ENCODE measurements around the gene TMEM109. TPM values are rescaled to one million over a fixed set of nuclear protein-coding genes. Genes with fewer than 3 reads are reported as not detected.

The TMEM109 gene
- polyA plus RNA-seq, 1 experiment = 70.0 TPM

GRCh38 chr11:60951904-60952741 is 38.2 kb downstream of the TMEM109 start, which contains the start of gene SLC15A3:
Gene SLC15A3 (minus strand): TSS chr11:60952176. CDS start chr11:60951551, 625 bp downstream.
- CTCF ChIA-PET = no interaction called here
- Histone ChIP-seq H3K36me3 (ENCODE audit: control insufficient read depth, insufficient read depth, low read length) (no peaks in the 10 kb centered on the region), H3K4me3 (ENCODE audit: low read depth, low read length) (peak within 1 kb of the TSS; percentile 45), H3K27me3 (ENCODE audit: control insufficient read depth, insufficient read depth, low read length) (peaks cover 1% of the 10 kb centered on the region; the same call in 1 of the 2 replicates)
- POLR2A ChIA-PET = no interaction called here
- TF ChIP-seq, protein P1, sequence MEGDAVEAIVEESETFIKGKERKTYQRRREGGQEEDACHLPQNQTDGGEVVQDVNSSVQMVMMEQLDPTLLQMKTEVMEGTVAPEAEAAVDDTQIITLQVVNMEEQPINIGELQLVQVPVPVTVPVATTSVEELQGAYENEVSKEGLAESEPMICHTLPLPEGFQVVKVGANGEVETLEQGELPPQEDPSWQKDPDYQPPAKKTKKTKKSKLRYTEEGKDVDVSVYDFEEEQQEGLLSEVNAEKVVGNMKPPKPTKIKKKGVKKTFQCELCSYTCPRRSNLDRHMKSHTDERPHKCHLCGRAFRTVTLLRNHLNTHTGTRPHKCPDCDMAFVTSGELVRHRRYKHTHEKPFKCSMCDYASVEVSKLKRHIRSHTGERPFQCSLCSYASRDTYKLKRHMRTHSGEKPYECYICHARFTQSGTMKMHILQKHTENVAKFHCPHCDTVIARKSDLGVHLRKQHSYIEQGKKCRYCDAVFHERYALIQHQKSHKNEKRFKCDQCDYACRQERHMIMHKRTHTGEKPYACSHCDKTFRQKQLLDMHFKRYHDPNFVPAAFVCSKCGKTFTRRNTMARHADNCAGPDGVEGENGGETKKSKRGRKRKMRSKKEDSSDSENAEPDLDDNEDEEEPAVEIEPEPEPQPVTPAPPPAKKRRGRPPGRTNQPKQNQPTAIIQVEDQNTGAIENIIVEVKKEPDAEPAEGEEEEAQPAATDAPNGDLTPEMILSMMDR (IDR thresholded peaks at IDR 0.05; ENCODE audit: insufficient read depth, low read depth, low read length) = no peak
- no peak for DNase-seq (ENCODE audit: low read depth)

GRCh38 chr11:60952742-60953170 is 38.8 kb downstream of the TMEM109 start:
- ChIA-PET POLR2A (no interaction called here), CTCF (interaction anchor here (2.3 kb wide), 1 partner anchor 235 kb away, joined by 6 read pairs; no protein-coding TSS in a partner anchor)
- TF ChIP-seq, protein P1 (IDR thresholded peaks at IDR 0.05; ENCODE audit: insufficient read depth, low read depth, low read length) = no peak
- Histone ChIP-seq H3K27me3 (ENCODE audit: control insufficient read depth, insufficient read depth, low read length) (peaks cover 1% of the 10 kb centered on the region; the same call in 1 of the 2 replicates), H3K36me3 (ENCODE audit: control insufficient read depth, insufficient read depth, low read length) (no peaks in the 10 kb centered on the region), H3K4me3 (ENCODE audit: low read depth, low read length) (no peak overlapping the region)
- no peak for DNase-seq (ENCODE audit: low read depth)

GRCh38 chr11:60953781-60954180 is 39.8 kb downstream of the TMEM109 start:
- CTCF ChIA-PET = interaction anchor here (2.3 kb wide), 1 partner anchor 234 kb away, joined by 6 read pairs; no protein-coding TSS in a partner anchor
- DNase-seq (ENCODE audit: low read depth) = no peak
- Histone ChIP-seq H3K27me3 (ENCODE audit: control insufficient read depth, insufficient read depth, low read length) (peaks cover 1% of the 10 kb centered on the region; the same call in 1 of the 2 replicates), H3K4me3 (ENCODE audit: low read depth, low read length) (no peak overlapping the region), H3K36me3 (ENCODE audit: control insufficient read depth, insufficient read depth, low read length) (no peaks in the 10 kb centered on the region)
- TF ChIP-seq, protein P1 (IDR thresholded peaks at IDR 0.05; ENCODE audit: insufficient read depth, low read depth, low read length) = no peak
- POLR2A ChIA-PET = no interaction called here

DNA sequence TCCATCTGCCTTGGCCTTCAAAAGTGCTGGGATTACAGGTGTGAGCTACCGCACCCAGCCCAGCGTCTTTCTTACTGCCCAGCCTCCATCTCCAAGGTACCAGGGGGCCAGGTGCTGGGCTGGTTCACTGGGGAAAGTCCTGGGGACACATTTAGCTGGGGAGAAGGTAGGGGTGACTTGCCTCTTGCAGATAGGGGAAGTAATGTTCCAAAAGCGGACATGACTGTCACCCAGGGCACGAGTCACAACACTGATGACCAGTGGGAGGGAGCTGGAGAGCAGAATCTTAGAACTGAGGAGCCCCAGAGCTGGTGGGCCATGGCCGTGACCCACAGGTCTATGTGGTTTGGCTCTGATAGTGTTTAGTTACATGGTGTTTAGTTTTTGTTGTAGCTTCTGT is 40.5 kb downstream of the TMEM109 start:
- CTCF ChIA-PET = interaction anchor here (1.7 to 2.3 kb wide), 2 partner anchors 15 to 233 kb away, joined by 6 read pairs; no protein-coding TSS in a partner anchor
- no peaks in the 10 kb centered on the region for H3K36me3 ChIP-seq (ENCODE audit: control insufficient read depth, insufficient read depth, low read length)
- TF ChIP-seq, protein P1 (IDR thresholded peaks at IDR 0.05; ENCODE audit: insufficient read depth, low read depth, low read length) = no peak
- H3K27me3 ChIP-seq (ENCODE audit: control insufficient read depth, insufficient read depth, low read length) = peaks cover 1% of the 10 kb centered on the region; the same call in 1 of the 2 replicates
- no peak for DNase-seq (ENCODE audit: low read depth)
- POLR2A ChIA-PET = no interaction called here
- H3K4me3 ChIP-seq (ENCODE audit: low read depth, low read length) = no peak overlapping the region

GRCh38 chr11:60955571-60955970 is 41.6 kb downstream of the TMEM109 start:
- no peak for DNase-seq (ENCODE audit: low read depth)
- POLR2A ChIA-PET = no interaction called here
- TF ChIP-seq, protein P1 (IDR thresholded peaks at IDR 0.05; ENCODE audit: insufficient read depth, low read depth, low read length) = no peak
- peaks cover 1% of the 10 kb centered on the region; the same call in 1 of the 2 replicates for H3K27me3 ChIP-seq (ENCODE audit: control insufficient read depth, insufficient read depth, low read length)
- no peaks in the 10 kb centered on the region for H3K36me3 ChIP-seq (ENCODE audit: control insufficient read depth, insufficient read depth, low read length)
- CTCF ChIA-PET = interaction anchor here (1.7 kb wide), 1 partner anchor 14 kb away, joined by 6 read pairs; no protein-coding TSS in a partner anchor
- no peak overlapping the region for H3K4me3 ChIP-seq (ENCODE audit: low read depth, low read length)
